HepG2 (cell line): ENCODE measurements around the gene SMURF2. TPM values are rescaled to one million over a fixed set of nuclear protein-coding genes. Genes with fewer than 3 reads are reported as not detected.

ENCODE experiments used
- CBX1 ChIP-seq: IDR thresholded peaks from one replicate; pipeline ENCODE4 v1.6.1; 2016; ENCODE audit warnings: antibody characterized with exemption, low read depth
- HES4 ChIP-seq: sonication (generic); formaldehyde crosslinking; IDR thresholded peaks from 2 replicates; pipeline ENCODE4 v1.9.0; 2021; ENCODE audit warnings: mild to moderate bottlenecking, missing genetic modification reagents, borderline replicate concordance
- MED8 ChIP-seq: sonication (generic); formaldehyde crosslinking; IDR thresholded peaks from 2 replicates; pipeline ENCODE4 v1.8.1; 2023; ENCODE audit warnings: mild to moderate bottlenecking, missing genetic modification reagents; ENCODE audit not compliant: insufficient replicate concordance
- MTF1 ChIP-seq: sonication (generic); formaldehyde crosslinking; IDR thresholded peaks from 2 replicates; pipeline ENCODE4 v1.5.0; 2020; ENCODE audit warnings: missing genetic modification reagents
- MYNN ChIP-seq: sonication (generic); formaldehyde crosslinking; IDR thresholded peaks from 2 replicates; pipeline ENCODE4 v1.4.0; 2020; ENCODE audit warnings: mild to moderate bottlenecking, low read depth, missing genetic modification reagents
- RAD21 ChIP-seq: fragments of 450-650 bp; formaldehyde crosslinking; IDR thresholded peaks from 2 replicates; pipeline ENCODE4 v1.5.0; 2020; ENCODE audit warnings: mild to moderate bottlenecking
- RARA ChIP-seq: IDR thresholded peaks from 2 replicates; pipeline ENCODE4 v1.6.1; 2016; ENCODE audit warnings: missing genetic modification reagents, missing compliant biosample characterization
- SALL2 ChIP-seq: sonication (generic); formaldehyde crosslinking; IDR thresholded peaks from 2 replicates; pipeline ENCODE4 v1.8.1; 2023; ENCODE audit warnings: mild to moderate bottlenecking, missing genetic modification reagents, inconsistent platforms
- SMARCE1 ChIP-seq: fragments of 450-650 bp; IDR thresholded peaks from 2 replicates; pipeline ENCODE4 v1.6.1; 2017; ENCODE audit warnings: borderline replicate concordance
- SNAPC2 ChIP-seq: sonication (generic); formaldehyde crosslinking; IDR thresholded peaks from 2 replicates; pipeline ENCODE4 v1.8.1; 2022; ENCODE audit warnings: mild to moderate bottlenecking, missing genetic modification reagents
- SRSF4 ChIP-seq: fragments of 200-400 bp; formaldehyde crosslinking; IDR thresholded peaks from one replicate; pipeline ENCODE4 v1.6.1; 2018; ENCODE audit warnings: mild to moderate bottlenecking, low read depth, low read length, moderate library complexity; ENCODE audit not compliant: poor library complexity, severe bottlenecking
- ZBTB3 ChIP-seq: sonication (generic); formaldehyde crosslinking; IDR thresholded peaks from 2 replicates; pipeline ENCODE4 v1.4.0; 2020; ENCODE audit warnings: low read depth, mild to moderate bottlenecking, moderate library complexity, missing genetic modification reagents, borderline replicate concordance
- ZNF296 ChIP-seq: sonication (generic); formaldehyde crosslinking; conservative IDR thresholded peaks from 2 replicates; pipeline ENCODE4 v1.5.0; 2020; ENCODE audit warnings: mild to moderate bottlenecking, missing genetic modification reagents
- ZNF335 ChIP-seq: sonication (generic); formaldehyde crosslinking; IDR thresholded peaks from 2 replicates; pipeline ENCODE4 v1.4.0; 2020; ENCODE audit warnings: missing genetic modification reagents
- ZNF615 ChIP-seq: sonication (generic); formaldehyde crosslinking; IDR thresholded peaks from 2 replicates; pipeline ENCODE4 v1.5.0; 2020; ENCODE audit warnings: mild to moderate bottlenecking, missing genetic modification reagents, borderline replicate concordance
- ZSCAN31 ChIP-seq: sonication (generic); formaldehyde crosslinking; IDR thresholded peaks from 2 replicates; pipeline ENCODE4 v1.5.0; 2020; ENCODE audit warnings: low read depth, mild to moderate bottlenecking, missing genetic modification reagents
- polyA plus RNA-seq, 8 experiments: library from polyadenylated mRNA; depleted of rRNA in 3 of 8; stranded (reverse) in 7 of 8; unstranded in 1 of 8; fragments of >200 nt; fragmentation: Illumina TruSeq in 4 of 8; extraction: Trizol in 4 of 8; gene quantifications; 2 replicates each; pipeline versions ENCODE4 v1.2.1 to v1.2.3, GENCODE V29; 2011 to 2016; ENCODE audit warnings: low read depth in 4 of 8, missing spikeins in 1 of 8, mixed read lengths in 1 of 8; ENCODE audit not compliant: insufficient read depth in 1 of 8
- total RNA-seq, 5 experiments: library from RNA; depleted of rRNA; stranded (reverse); fragments of >200 nt; fragmentation: Illumina TruSeq; extraction: Trizol; gene quantifications; 2 replicates each; pipeline ENCODE4 v1.2.3, GENCODE V29; 2016; ENCODE audit warnings: low read depth in 1 of 5
- TF ChIP-seq, protein P1 (sequence below): sonication (generic); formaldehyde crosslinking; IDR thresholded peaks from 2 replicates; pipeline ENCODE4 v1.8.0; 2022; ENCODE audit warnings: mild to moderate bottlenecking, missing genetic modification reagents, moderate library complexity
- TF ChIP-seq, protein P2 (sequence below): sonication (generic); formaldehyde crosslinking; IDR thresholded peaks from 2 replicates; pipeline ENCODE4 v1.5.1; 2020; ENCODE audit warnings: mild to moderate bottlenecking, missing genetic modification reagents, borderline replicate concordance
- TF ChIP-seq, protein P3 (sequence below): sonication (generic); formaldehyde crosslinking; IDR thresholded peaks from 2 replicates; pipeline ENCODE4 v1.4.0; 2020; ENCODE audit warnings: missing genetic modification reagents
- TF ChIP-seq, protein P4 (sequence below): IDR thresholded peaks from 2 replicates; pipeline ENCODE4 v1.6.1; 2016; ENCODE audit warnings: low read depth, control low read depth

Gene SMURF2
- total and polyA plus RNA-seq, 2 of the 13 experiments (the other 11 are each of a cell fraction or from before 2014, with no cell fraction given) = 14.9 to 24.3 TPM

DNA sequence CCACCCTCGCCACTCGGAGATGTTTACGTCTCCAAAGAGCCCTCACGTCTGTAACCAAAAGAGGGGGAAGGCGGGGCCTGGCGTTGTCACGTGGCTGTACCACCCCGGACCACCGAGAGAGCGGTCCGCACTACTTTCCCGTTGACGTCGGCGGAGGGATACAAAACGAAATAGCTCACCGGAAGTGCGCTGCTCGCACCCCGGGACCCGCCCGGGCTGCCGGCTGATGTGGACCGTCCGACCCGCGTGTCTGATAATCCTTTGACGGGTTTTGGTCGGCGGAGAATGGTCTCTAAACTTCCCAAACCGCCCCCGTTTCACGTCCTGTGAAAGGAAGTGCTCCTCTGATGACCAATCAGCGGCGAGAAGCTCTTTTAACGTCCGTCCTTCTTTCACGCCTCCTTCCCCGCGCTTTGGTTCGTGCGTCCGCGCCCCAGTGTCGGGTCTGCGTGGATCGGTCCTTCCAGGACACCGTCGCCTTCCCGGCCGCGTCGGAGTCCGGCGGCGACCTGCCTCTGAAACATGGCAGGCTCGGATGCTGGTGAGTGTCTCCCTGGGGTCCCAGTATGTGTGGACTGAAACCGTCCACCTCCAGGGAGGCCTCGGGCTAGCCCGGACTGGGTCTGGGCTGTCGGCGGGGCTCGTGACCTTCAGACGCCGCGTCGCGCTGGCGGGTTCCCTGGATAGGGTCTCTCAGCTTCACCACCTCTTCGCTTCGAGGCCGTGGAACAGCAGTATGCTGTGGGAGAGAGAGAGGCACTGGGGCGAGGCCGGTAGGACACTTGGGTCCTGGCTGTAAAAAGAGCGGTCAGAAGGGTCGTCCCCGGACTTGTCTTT lies 155.3 kb downstream of the SMURF2 start, which contains the start of gene CEP95 (continued):
- no peak; the same call in 1 of the 2 replicates for TF ChIP-seq SNAPC2 (CRISPR knock-in tag)
- TF ChIP-seq ZNF335 (CRISPR knock-in tag) = no peak
- peak; percentile 92 for TF ChIP-seq HES4 (CRISPR knock-in tag)
- TF ChIP-seq, protein P1, sequence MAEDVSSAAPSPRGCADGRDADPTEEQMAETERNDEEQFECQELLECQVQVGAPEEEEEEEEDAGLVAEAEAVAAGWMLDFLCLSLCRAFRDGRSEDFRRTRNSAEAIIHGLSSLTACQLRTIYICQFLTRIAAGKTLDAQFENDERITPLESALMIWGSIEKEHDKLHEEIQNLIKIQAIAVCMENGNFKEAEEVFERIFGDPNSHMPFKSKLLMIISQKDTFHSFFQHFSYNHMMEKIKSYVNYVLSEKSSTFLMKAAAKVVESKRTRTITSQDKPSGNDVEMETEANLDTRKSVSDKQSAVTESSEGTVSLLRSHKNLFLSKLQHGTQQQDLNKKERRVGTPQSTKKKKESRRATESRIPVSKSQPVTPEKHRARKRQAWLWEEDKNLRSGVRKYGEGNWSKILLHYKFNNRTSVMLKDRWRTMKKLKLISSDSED = no peak
- TF ChIP-seq, protein P2, sequence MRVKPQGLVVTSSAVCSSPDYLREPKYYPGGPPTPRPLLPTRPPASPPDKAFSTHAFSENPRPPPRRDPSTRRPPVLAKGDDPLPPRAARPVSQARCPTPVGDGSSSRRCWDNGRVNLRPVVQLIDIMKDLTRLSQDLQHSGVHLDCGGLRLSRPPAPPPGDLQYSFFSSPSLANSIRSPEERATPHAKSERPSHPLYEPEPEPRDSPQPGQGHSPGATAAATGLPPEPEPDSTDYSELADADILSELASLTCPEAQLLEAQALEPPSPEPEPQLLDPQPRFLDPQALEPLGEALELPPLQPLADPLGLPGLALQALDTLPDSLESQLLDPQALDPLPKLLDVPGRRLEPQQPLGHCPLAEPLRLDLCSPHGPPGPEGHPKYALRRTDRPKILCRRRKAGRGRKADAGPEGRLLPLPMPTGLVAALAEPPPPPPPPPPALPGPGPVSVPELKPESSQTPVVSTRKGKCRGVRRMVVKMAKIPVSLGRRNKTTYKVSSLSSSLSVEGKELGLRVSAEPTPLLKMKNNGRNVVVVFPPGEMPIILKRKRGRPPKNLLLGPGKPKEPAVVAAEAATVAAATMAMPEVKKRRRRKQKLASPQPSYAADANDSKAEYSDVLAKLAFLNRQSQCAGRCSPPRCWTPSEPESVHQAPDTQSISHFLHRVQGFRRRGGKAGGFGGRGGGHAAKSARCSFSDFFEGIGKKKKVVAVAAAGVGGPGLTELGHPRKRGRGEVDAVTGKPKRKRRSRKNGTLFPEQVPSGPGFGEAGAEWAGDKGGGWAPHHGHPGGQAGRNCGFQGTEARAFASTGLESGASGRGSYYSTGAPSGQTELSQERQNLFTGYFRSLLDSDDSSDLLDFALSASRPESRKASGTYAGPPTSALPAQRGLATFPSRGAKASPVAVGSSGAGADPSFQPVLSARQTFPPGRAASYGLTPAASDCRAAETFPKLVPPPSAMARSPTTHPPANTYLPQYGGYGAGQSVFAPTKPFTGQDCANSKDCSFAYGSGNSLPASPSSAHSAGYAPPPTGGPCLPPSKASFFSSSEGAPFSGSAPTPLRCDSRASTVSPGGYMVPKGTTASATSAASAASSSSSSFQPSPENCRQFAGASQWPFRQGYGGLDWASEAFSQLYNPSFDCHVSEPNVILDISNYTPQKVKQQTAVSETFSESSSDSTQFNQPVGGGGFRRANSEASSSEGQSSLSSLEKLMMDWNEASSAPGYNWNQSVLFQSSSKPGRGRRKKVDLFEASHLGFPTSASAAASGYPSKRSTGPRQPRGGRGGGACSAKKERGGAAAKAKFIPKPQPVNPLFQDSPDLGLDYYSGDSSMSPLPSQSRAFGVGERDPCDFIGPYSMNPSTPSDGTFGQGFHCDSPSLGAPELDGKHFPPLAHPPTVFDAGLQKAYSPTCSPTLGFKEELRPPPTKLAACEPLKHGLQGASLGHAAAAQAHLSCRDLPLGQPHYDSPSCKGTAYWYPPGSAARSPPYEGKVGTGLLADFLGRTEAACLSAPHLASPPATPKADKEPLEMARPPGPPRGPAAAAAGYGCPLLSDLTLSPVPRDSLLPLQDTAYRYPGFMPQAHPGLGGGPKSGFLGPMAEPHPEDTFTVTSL = no peak; the same call in 1 of the 2 replicates
- TF ChIP-seq ZBTB3 (CRISPR knock-in tag) = peak; percentile 86; the same call in 1 of the 2 replicates
- no peak for TF ChIP-seq MED8 (CRISPR knock-in tag)
- TF ChIP-seq, protein P3, sequence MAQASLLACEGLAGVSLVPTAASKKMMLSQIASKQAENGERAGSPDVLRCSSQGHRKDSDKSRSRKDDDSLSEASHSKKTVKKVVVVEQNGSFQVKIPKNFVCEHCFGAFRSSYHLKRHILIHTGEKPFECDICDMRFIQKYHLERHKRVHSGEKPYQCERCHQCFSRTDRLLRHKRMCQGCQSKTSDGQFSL (CRISPR knock-in tag) = peak; percentile 71
- TF ChIP-seq ZNF615 (CRISPR knock-in tag) = peak; percentile 89; the same call in 1 of the 2 replicates
- peak; percentile 98 for TF ChIP-seq SALL2 (CRISPR knock-in tag)
- TF ChIP-seq SRSF4 = peak; percentile 43
- TF ChIP-seq, protein P4, sequence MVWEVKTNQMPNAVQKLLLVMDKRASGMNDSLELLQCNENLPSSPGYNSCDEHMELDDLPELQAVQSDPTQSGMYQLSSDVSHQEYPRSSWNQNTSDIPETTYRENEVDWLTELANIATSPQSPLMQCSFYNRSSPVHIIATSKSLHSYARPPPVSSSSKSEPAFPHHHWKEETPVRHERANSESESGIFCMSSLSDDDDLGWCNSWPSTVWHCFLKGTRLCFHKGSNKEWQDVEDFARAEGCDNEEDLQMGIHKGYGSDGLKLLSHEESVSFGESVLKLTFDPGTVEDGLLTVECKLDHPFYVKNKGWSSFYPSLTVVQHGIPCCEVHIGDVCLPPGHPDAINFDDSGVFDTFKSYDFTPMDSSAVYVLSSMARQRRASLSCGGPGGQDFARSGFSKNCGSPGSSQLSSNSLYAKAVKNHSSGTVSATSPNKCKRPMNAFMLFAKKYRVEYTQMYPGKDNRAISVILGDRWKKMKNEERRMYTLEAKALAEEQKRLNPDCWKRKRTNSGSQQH (CRISPR knock-in tag) = peak; percentile 75
- 0 out of 2 replicates have a peak, but pooled peaks have one; percentile 34 for TF ChIP-seq RAD21
- no peak; the same call in 1 of the 2 replicates for TF ChIP-seq ZNF296
- TF ChIP-seq CBX1 = peak; percentile 66
- peak; percentile 66 for TF ChIP-seq MTF1
- TF ChIP-seq MYNN (CRISPR knock-in tag) = peak; percentile 72; the same call in 1 of the 2 replicates
- no peak for TF ChIP-seq ZSCAN31 (CRISPR knock-in tag)
- TF ChIP-seq SMARCE1 = no peak
- TF ChIP-seq RARA (CRISPR knock-in tag) = no peak; the same call in none of the 2 replicates
